Esophagus (tissue), 2 donors: ENCODE measurements around the gene DCXR. TPM values are rescaled to one million over a fixed set of nuclear protein-coding genes. Genes with fewer than 3 reads are reported as not detected.

Experiments used
- H3K27ac ChIP-seq, 2 donors: one replicate each; pipeline ENCODE4 v1.5.1; 2013; ENCODE audit warnings: low read depth in 2 of 2, mild to moderate bottlenecking in 2 of 2, inconsistent platforms in 1 of 2, low read length in 1 of 2, moderate library complexity in 1 of 2
- H3K27me3 ChIP-seq, 2 donors: one replicate each; pipeline ENCODE4 v1.6.1; 2013; ENCODE audit warnings: low read length in 2 of 2, control low read depth in 1 of 2, mild to moderate bottlenecking in 1 of 2; ENCODE audit not compliant: insufficient read depth in 2 of 2, control insufficient read depth in 1 of 2
- H3K36me3 ChIP-seq, 2 donors: one replicate each; pipeline ENCODE4 v1.6.1; 2013; ENCODE audit warnings: low read length in 1 of 2; ENCODE audit not compliant: control insufficient read depth in 2 of 2, insufficient read depth in 2 of 2
- H3K4me1 ChIP-seq, 2 donors: one replicate each; pipeline ENCODE4 v1.6.1; 2013; ENCODE audit warnings: low read length in 1 of 2; ENCODE audit not compliant: control insufficient read depth in 2 of 2, insufficient read depth in 2 of 2
- H3K4me3 ChIP-seq, 2 donors: one replicate each; pipeline ENCODE4 v1.5.1; 2013; ENCODE audit warnings: low read length in 2 of 2, mild to moderate bottlenecking in 2 of 2, low read depth in 1 of 2, moderate library complexity in 1 of 2
- H3K9me3 ChIP-seq, 2 donors: one replicate each; pipeline ENCODE4 v1.6.1; 2013; ENCODE audit warnings: mild to moderate bottlenecking in 2 of 2, low read depth in 1 of 2, low read length in 1 of 2, moderate library complexity in 1 of 2; ENCODE audit not compliant: control insufficient read depth in 2 of 2, insufficient read depth in 1 of 2
- WGBS, 2 donors: extraction: QIAGEN DNeasy Blood & Tissue Kit; methylation state at CpG; one replicate each; pipeline ENCODE4 v1.1.7; 2013; 5-methylcytosine and 5-hydroxymethylcytosine counted together
- polyA plus RNA-seq, 2 donors: library from polyadenylated mRNA; stranded (reverse); fragments of 200-250 nt; gene quantifications; one replicate each; pipeline ENCODE4 v1.2.3, GENCODE V29; 2013
- donor health status: healthy with polysubstance abuse.
- donor health status: Bipolar disorder and iron deficiency.

DCXR gene
- polyA plus RNA-seq, 2 donors, result 136 to 145 TPM

DNA sequence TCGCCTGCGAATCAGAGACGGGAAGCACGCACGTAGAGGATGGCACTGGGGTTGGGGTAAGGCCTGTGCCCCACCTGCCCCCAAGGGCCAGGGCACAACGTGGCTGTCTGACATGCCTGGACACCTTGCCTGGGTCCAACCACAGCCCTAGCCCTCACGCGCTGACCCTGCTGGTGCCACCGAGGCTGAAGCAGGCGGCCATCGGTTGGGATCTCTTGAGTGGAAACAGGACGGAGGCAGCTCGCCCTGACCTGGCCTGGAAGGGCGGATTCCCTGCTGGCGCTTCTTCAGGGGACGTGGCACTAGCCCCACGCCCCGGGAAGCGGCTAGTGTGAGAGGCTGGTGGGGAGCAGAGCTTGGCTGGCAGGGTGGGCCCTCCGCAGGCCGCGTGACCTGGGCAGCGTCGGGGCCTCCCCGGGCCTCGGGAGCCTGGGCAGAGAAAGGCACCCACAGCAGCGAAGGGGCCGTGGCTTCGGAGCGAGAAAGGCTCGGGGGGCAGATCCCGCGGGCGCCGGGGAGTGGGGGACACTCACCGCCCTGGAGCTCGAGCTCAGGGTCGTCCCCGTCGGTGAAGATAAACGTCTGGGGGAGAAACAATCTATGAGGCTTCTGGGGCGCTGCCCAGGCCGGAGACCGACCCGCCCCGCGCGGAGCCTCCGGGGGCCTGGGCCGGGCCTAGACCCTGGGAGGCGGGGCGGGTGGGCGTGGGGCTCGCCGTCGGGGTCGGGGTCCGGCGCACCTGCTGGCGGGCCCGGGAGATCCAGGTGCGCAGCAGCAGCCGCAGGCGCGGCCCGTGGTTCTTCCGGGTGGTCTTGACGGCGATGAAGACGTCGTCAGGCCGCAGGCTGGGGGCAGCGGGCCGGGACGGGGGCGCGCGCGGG is 13.5 kb upstream of the DCXR start:
- H3K27me3 ChIP-seq, result no peaks in the 10 kb centered on the region
- H3K36me3 ChIP-seq, result peaks cover 11 to 52% of the 10 kb centered on the region in 2 donors
- no peaks in the 10 kb centered on the region for H3K9me3 ChIP-seq
- H3K4me3 ChIP-seq, result peak overlapping the region; percentile 83 to 85
- H3K4me1 ChIP-seq, result peaks cover 10 to 20% of the 10 kb centered on the region in 2 donors
- 12 to 20% methylated on average over 51 to 79 of the region's 79 CpGs for WGBS, 2 donors
- peak overlapping the region; percentile 34 to 63 for H3K27ac ChIP-seq

DNA sequence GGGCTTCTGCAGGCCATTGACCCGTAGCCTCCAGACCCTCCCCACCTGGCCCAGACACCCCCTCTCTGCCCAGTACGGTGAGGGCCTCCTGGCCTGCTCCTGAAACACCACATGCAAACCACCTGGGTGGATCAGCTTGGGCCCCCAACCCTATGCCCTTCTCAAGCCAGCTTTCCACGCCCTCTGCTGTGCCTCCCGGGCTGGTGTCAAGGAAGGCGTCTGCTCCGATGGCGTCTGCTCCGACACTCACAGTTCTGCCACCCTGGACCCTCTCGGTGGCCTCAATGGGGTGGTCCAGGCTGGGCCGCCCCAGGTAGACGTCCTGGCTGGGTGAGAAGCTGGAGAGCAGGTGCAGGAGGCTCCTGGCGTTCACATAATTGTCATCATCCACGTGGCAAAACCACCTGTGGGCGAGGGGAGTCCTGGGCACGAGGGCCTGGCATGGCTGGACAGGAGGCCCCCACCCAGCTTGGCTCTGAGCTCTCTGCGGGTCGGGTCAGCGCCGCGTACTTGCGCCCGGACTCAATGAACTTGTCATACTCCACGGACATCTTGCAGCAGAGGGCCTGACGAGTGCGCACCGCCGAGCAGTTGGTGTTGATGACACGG is 12.8 kb upstream of the DCXR start:
- Histone ChIP-seq H3K27ac (no peak overlapping the region), H3K4me1 (peaks cover 10 to 20% of the 10 kb centered on the region in 2 donors), H3K4me3 (peak overlapping the region; percentile 83 to 85), H3K36me3 (peaks cover 10 to 45% of the 10 kb centered on the region in 2 donors), H3K9me3 (no peaks in the 10 kb centered on the region), H3K27me3 (no peaks in the 10 kb centered on the region)
- WGBS, 2 donors, result 83 to 89% methylated on average over 28 of the region's 28 CpGs

GRCh38 chr17:82049521-82049971 is 12.0 kb upstream of the DCXR start:
- H3K27ac ChIP-seq, result no peak overlapping the region
- H3K9me3 ChIP-seq, result no peaks in the 10 kb centered on the region
- peaks cover 10 to 20% of the 10 kb centered on the region in 2 donors for H3K4me1 ChIP-seq
- peaks cover 4 to 38% of the 10 kb centered on the region in 2 donors for H3K36me3 ChIP-seq
- no peaks in the 10 kb centered on the region for H3K27me3 ChIP-seq
- 83 to 88% methylated on average over 16 of the region's 16 CpGs for WGBS, 2 donors
- no peak overlapping the region for H3K4me3 ChIP-seq

DNA sequence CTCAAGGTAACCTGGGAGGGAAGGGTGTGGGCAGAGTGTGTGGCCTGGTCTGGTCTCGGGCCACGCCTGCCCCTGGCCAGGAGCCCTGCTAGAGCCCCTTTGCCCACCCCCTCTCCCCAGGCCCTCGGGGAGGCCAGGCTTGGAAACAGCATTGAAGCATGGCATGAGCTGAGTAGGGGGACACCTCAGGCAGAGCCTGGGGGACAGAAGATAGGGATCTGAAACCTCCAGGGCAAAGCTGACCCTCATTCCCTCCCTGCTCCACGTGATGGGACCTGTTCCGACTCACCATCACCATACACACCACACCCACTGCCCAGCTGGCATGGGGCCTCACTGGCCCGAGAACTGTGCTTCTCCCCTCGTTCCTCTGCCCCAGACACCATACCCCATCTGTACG is 11.6 kb upstream of the DCXR start:
- Histone ChIP-seq H3K4me3 (no peak overlapping the region), H3K27ac (no peak overlapping the region), H3K36me3 (peaks cover 3 to 34% of the 10 kb centered on the region in 2 donors), H3K27me3 (no peaks in the 10 kb centered on the region), H3K9me3 (no peaks in the 10 kb centered on the region), H3K4me1 (peaks cover 10 to 20% of the 10 kb centered on the region in 2 donors)
- WGBS, 2 donors, result 81 to 85% methylated on average over 8 of the region's 8 CpGs

GRCh38 chr17:82048571-82048971 is 11.1 kb upstream of the DCXR start:
- Histone ChIP-seq H3K36me3 (peaks cover 0 to 28% of the 10 kb centered on the region in 2 donors), H3K4me1 (peaks cover 10 to 20% of the 10 kb centered on the region in 2 donors), H3K27ac (no peak overlapping the region), H3K9me3 (no peaks in the 10 kb centered on the region), H3K27me3 (no peaks in the 10 kb centered on the region), H3K4me3 (no peak overlapping the region)
- WGBS, 2 donors, result 89 to 93% methylated on average over 20 of the region's 20 CpGs

DNA sequence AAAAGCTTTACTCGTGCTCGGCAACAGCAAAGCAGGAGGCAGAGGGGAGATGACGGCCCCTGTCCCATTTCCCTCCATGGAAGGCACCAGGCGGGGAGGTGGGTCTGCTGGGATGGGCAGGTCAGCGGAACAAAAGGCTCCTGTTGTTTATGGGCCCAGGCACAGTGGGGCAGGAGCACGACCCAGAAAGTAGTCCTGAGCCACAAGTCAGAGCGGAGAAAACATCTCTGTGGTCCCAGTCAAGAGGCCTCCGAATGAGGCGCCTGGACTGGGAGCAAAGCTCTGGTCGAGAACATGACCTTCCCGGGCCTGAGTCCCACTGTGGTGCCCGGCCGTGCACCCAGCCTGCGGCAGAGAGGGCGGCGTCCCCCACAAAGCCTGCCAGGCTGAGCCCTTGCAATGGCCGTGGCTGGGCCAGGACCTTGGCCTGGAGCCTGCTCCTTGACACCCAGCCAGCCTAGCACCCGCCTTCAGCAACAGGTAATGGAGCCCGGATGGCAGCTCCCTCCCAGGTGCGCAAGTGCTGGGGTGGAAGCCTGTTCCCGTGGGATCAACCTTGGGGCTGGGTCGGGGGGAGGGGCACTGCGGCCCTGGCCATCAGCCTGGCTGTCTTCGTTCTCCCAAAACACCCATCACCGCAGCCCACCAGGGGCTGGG is 10.5 kb upstream of the DCXR start:
- Histone ChIP-seq H3K4me3 (no peak overlapping the region), H3K4me1 (peaks cover 9 to 18% of the 10 kb centered on the region in 2 donors), H3K27ac (no peak overlapping the region), H3K27me3 (no peaks in the 10 kb centered on the region), H3K9me3 (no peaks in the 10 kb centered on the region), H3K36me3 (peaks cover 0 to 24% of the 10 kb centered on the region in 2 donors)
- 89 to 92% methylated on average over 25 of the region's 25 CpGs for WGBS, 2 donors

- no peaks in the 10 kb centered on the region for H3K27me3 ChIP-seq
- peaks cover 5 to 16% of the 10 kb centered on the region in 2 donors for H3K4me1 ChIP-seq
- no peak overlapping the region for H3K4me3 ChIP-seq
- H3K36me3 ChIP-seq, result peaks cover 0 to 26% of the 10 kb centered on the region in 2 donors
- no peak overlapping the region for H3K27ac ChIP-seq
- WGBS, 2 donors, result 85 to 86% methylated on average over 24 of the region's 24 CpGs
- peaks cover 0 to 4% of the 10 kb centered on the region in 2 donors for H3K9me3 ChIP-seq
Measured at GRCh38 chr17:82047379-82047778, 9.9 kb upstream of the DCXR start.

DNA sequence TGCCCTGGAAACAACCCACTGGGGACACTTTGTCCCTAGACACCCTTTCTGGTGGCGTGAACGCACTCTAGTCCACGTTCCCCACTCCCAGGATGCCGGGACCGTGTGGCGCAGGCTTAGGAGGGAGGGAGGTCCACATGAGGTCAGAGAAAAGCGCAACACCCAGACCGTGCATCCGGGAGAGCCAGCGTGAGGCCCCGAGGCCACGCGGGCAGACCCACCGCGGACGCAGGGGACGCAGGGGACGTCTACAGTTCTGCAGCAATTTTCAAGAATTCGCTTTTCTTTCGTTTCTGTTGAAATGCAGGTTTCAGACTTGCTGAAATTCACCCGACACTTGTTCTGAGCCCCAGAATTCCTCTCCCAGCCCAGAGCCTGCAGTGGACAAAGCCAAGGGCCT is 9.4 kb upstream of the DCXR start:
- Histone ChIP-seq H3K9me3 (peaks cover 0 to 5% of the 10 kb centered on the region in 2 donors), H3K36me3 (peaks cover 0 to 26% of the 10 kb centered on the region in 2 donors), H3K27me3 (no peaks in the 10 kb centered on the region), H3K4me3 (no peak overlapping the region), H3K27ac (no peak overlapping the region), H3K4me1 (peaks cover 3 to 16% of the 10 kb centered on the region in 2 donors)
- whole genome bisulfite sequencing, 2 donors, result 89 to 94% methylated on average over 21 of the region's 21 CpGs

GRCh38 chr17:82045936-82046484 is 8.5 kb upstream of the DCXR start:
- peaks cover 3 to 16% of the 10 kb centered on the region in 2 donors for H3K4me1 ChIP-seq
- H3K27ac ChIP-seq, result no peak overlapping the region
- H3K27me3 ChIP-seq, result no peaks in the 10 kb centered on the region
- H3K4me3 ChIP-seq, result no peak overlapping the region
- peaks cover 0 to 5% of the 10 kb centered on the region in 2 donors for H3K9me3 ChIP-seq
- peaks cover 0 to 26% of the 10 kb centered on the region in 2 donors for H3K36me3 ChIP-seq
- 69 to 71% methylated on average over 14 of the region's 14 CpGs for WGBS, 2 donors
